GM19324 (cell line): ENCODE data around the gene ELMO3.

Experiments
- ATAC-seq: cut with Tn5 transposase; IDR thresholded peaks from one replicate; pipeline ENCODE4 v1.9.1; 2021; ENCODE audit warnings: mild to moderate bottlenecking, moderate library complexity; ENCODE audit not compliant: unreplicated experiment, low FRiP score

ELMO3 gene

GRCh38 chr16:67252609-67253497 lies 53.9 kb downstream of the ELMO3 start:
- no peak for ATAC-seq
